Small intestine (tissue), 7 donors: ENCODE measurements around the gene CEP104. TPM values are rescaled to one million over a fixed set of nuclear protein-coding genes. Genes with fewer than 3 reads are reported as not detected.

Experiments
- DNase-seq, 2 donors: peaks; one replicate each; pipeline versions ENCODE4 v3.0.0 to v3.0.0-alpha.2; 2013
- FAIRE-seq: peaks from 2 replicates; lab custom pipeline; 2012; peaks lifted over from hg19 to GRCh38; lab: Jason Lieb, UNC
- H3K27ac ChIP-seq, 3 donors: one replicate each; pipeline ENCODE4 v1.5.1; 2013; ENCODE audit warnings: low read length in 2 of 3, mild to moderate bottlenecking in 2 of 3, control low read depth in 1 of 3, inconsistent platforms in 1 of 3, low read depth in 1 of 3, moderate library complexity in 1 of 3
- H3K27me3 ChIP-seq, 3 donors: one replicate each; pipeline ENCODE4 v1.6.1; 2013; ENCODE audit warnings: low read length in 3 of 3, inconsistent platforms in 1 of 3; ENCODE audit not compliant: control insufficient read depth in 3 of 3, insufficient read depth in 3 of 3
- H3K36me3 ChIP-seq, 3 donors: one replicate each; pipeline ENCODE4 v1.6.1; 2013; ENCODE audit warnings: low read length in 3 of 3, inconsistent platforms in 1 of 3, low read depth in 1 of 3, mild to moderate bottlenecking in 1 of 3, moderate library complexity in 1 of 3; ENCODE audit not compliant: control insufficient read depth in 3 of 3, insufficient read depth in 2 of 3
- H3K4me1 ChIP-seq, 3 donors: one replicate each; pipeline ENCODE4 v1.6.1; 2013; ENCODE audit warnings: low read length in 2 of 3, inconsistent platforms in 1 of 3, low read depth in 1 of 3, mild to moderate bottlenecking in 1 of 3, moderate library complexity in 1 of 3; ENCODE audit not compliant: control insufficient read depth in 3 of 3, insufficient read depth in 2 of 3
- H3K4me3 ChIP-seq, 3 donors: one replicate each; pipeline ENCODE4 v1.5.1; 2013; ENCODE audit warnings: low read length in 3 of 3, control low read depth in 1 of 3, inconsistent platforms in 1 of 3, low read depth in 1 of 3, mild to moderate bottlenecking in 1 of 3, moderate library complexity in 1 of 3
- H3K9me3 ChIP-seq, 2 donors: one replicate each; pipeline ENCODE4 v1.6.1; 2013; ENCODE audit warnings: low read depth in 1 of 2, low read length in 1 of 2; ENCODE audit not compliant: control insufficient read depth in 2 of 2, insufficient read depth in 1 of 2
- WGBS, 3 donors: extraction: QIAGEN DNeasy Blood & Tissue Kit; methylation state at CpG; one replicate each; pipeline ENCODE4 v1.1.7; 2013; 5-methylcytosine and 5-hydroxymethylcytosine counted together
- polyA plus RNA-seq, 4 donors: library from polyadenylated mRNA; stranded (reverse) in 3 of 4; unstranded in 1 of 4; fragments of 200-250 nt in 3 of 4; fragments of 120-200 nt in 1 of 4; gene quantifications; one replicate each; pipeline versions ENCODE4 v1.2.1 to v1.2.3, GENCODE V29; 2013
- donor health status: healthy with polysubstance abuse.
- donor health status: control.
- donor health status: control.
- donor health status: Bipolar disorder and iron deficiency.
- donor health status: healthy.

Gene CEP104
- polyA plus RNA-seq, 4 donors: 8.7 to 26.4 (median 10.8) TPM

DNA sequence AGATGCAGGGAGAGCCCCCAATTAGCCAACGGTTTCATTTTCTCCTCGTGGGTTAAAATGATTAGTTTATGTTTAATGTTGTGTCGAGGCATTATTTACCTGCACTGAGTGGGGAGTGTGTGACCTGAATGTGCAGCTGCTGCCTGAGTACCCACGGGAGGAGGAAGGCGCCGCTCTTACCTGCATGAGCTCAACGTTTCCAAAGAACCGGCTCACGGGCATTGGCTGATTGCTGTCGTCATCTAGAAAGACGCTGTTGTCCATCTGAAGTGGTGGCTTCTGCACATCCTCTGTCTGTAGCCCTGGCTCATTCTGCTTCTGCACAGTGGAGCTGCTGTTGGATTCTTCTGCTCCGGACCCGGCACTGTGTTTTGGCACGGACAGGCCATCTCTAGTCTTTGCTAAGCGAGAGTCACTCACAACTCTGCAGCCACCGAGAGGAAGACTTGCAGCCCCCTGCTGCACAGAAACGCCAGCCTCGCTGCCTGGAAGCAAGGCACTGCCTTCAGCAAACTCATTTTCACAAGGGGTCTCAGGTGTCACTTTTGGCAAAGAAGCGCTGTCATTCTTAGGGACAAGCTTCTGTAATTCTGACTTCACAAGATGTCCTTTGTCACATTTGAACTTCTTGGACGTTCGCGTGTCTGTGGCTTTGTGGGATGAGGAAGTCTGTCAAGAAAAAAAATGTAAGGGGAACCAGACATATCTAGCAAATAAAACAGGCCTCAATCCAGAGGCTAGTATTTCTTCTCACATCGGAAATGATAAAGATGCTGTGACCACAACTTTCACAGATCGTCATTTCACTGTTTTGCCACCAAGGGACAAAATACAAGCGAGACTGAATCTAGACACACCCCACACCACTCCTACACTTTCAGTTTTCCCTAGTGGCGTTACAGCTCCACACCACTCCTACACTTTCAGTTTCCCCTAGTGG, 33.6 kb upstream of the CEP104 start:
- Histone ChIP-seq H3K9me3 (no peaks in the 10 kb centered on the region), H3K27me3 (no peaks in the 10 kb centered on the region), H3K36me3 (peaks cover 4 to 51% (median 10%) of the 10 kb centered on the region in 3 donors), H3K4me3 (no peak overlapping the region), H3K27ac (peak overlapping the region in 2 of 3 donors; percentile 47 to 67), H3K4me1 (no peaks in the 10 kb centered on the region)
- FAIRE-seq: no peak
- 63 to 67% (median 66%) methylated on average over 26 of the region's 26 CpGs for WGBS, 3 donors
- DNase-seq: peak in 1 of 2 donors; percentile 74

GRCh38 chr1:3889936-3890335, 32.9 kb upstream of the CEP104 start:
- FAIRE-seq (no peak), DNase-seq (no peak)
- H3K9me3 ChIP-seq: no peaks in the 10 kb centered on the region
- H3K36me3 ChIP-seq: peaks cover 4 to 48% (median 11%) of the 10 kb centered on the region in 3 donors
- no peaks in the 10 kb centered on the region for H3K27me3 ChIP-seq
- no peak overlapping the region for H3K4me3 ChIP-seq
- no peak overlapping the region for H3K27ac ChIP-seq
- H3K4me1 ChIP-seq: no peaks in the 10 kb centered on the region
- WGBS, 3 donors: 84 to 91% (median 88%) methylated on average over 14 of the region's 14 CpGs

GRCh38 chr1:3888301-3888700, 31.3 kb upstream of the CEP104 start:
- Histone ChIP-seq H3K4me3 (no peak overlapping the region), H3K9me3 (no peaks in the 10 kb centered on the region), H3K4me1 (no peaks in the 10 kb centered on the region), H3K27me3 (no peaks in the 10 kb centered on the region), H3K27ac (no peak overlapping the region), H3K36me3 (peaks cover 4 to 52% (median 13%) of the 10 kb centered on the region in 3 donors)
- FAIRE-seq (no peak), DNase-seq (no peak)
- 93 to 94% (median 93%) methylated on average over 15 of the region's 15 CpGs for WGBS, 3 donors

GRCh38 chr1:3886691-3887090, 29.7 kb upstream of the CEP104 start:
- no peak for DNase-seq
- FAIRE-seq: no peak
- no peaks in the 10 kb centered on the region for H3K27me3 ChIP-seq
- no peak overlapping the region for H3K4me3 ChIP-seq
- H3K4me1 ChIP-seq: no peaks in the 10 kb centered on the region
- peaks cover 4 to 52% (median 13%) of the 10 kb centered on the region in 3 donors for H3K36me3 ChIP-seq
- H3K27ac ChIP-seq: no peak overlapping the region
- no peaks in the 10 kb centered on the region for H3K9me3 ChIP-seq
- 90 to 96% (median 94%) methylated on average over 8 of the region's 8 CpGs for WGBS, 3 donors

DNA sequence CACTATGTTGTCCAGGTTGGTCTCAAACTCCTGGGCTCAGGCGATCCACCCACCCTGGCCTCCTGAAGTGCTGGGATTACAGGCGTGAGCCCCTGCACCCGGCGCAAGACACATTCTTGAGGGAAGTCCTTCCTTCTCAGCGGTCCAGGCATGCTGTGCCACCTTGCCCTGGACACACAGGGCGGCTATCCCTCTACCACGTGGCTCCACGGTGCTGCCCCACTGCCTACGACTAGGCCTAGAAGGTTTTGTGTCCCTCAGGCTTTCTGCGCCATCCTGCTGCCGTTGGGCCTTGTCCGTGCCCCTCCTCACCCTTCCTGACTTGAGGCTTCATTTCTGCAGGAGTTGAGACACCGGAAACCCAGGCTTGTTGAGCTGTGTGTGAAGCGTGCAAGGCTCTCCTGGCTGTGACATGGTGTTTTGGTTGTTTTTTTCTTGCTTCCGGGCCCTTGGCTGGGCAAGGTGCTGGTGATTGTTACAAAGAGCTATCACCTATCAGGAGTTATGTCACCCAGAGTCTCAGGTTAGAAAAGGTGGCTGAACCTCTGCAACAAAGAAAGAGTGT, 29.2 kb upstream of the CEP104 start:
- Histone ChIP-seq H3K4me1 (no peaks in the 10 kb centered on the region), H3K4me3 (no peak overlapping the region), H3K9me3 (no peaks in the 10 kb centered on the region), H3K27me3 (no peaks in the 10 kb centered on the region), H3K27ac (no peak overlapping the region), H3K36me3 (peaks cover 4 to 49% (median 13%) of the 10 kb centered on the region in 3 donors)
- no peak for FAIRE-seq
- 90 to 92% (median 91%) methylated on average over 15 of the region's 15 CpGs for WGBS, 3 donors
- DNase-seq: no peak

GRCh38 chr1:3885611-3886010, 28.6 kb upstream of the CEP104 start:
- 87 to 95% (median 90%) methylated on average over 7 of the region's 7 CpGs for WGBS, 3 donors
- no peaks in the 10 kb centered on the region for H3K4me1 ChIP-seq
- peaks cover 4 to 53% (median 13%) of the 10 kb centered on the region in 3 donors for H3K36me3 ChIP-seq
- FAIRE-seq (no peak), DNase-seq (no peak)
- H3K27ac ChIP-seq: no peak overlapping the region
- H3K27me3 ChIP-seq: no peaks in the 10 kb centered on the region
- no peak overlapping the region for H3K4me3 ChIP-seq
- H3K9me3 ChIP-seq: no peaks in the 10 kb centered on the region

DNA sequence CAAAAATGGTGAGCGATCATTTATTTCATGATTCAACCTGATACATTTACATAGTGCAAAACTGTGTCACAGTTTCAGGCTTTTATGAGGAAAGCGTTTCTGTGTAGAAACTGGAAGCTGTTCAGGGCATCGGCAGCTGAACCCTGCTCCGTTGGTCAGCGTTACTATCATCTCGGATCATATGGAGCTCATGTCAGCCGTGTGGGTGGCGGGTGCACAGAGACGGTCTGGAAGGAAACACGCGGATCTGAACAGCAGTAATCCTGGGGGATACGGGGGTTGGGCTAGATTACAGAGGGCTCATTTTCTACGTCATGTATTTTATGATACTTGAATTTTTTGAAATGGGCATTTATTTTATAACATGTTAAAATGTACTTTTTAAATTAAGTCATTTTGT, 28.0 kb upstream of the CEP104 start:
- 89 to 94% (median 93%) methylated on average over 13 of the region's 13 CpGs for WGBS, 3 donors
- Histone ChIP-seq H3K9me3 (no peaks in the 10 kb centered on the region), H3K4me3 (no peak overlapping the region), H3K27me3 (no peaks in the 10 kb centered on the region), H3K4me1 (no peaks in the 10 kb centered on the region), H3K27ac (no peak overlapping the region), H3K36me3 (peaks cover 4 to 52% (median 9%) of the 10 kb centered on the region in 3 donors)
- DNase-seq: no peak
- no peak for FAIRE-seq

- FAIRE-seq (no peak), DNase-seq (no peak)
- no peak overlapping the region for H3K27ac ChIP-seq
- peaks cover 2 to 55% (median 9%) of the 10 kb centered on the region in 3 donors for H3K36me3 ChIP-seq
- no peak overlapping the region for H3K4me3 ChIP-seq
- WGBS, 3 donors: 93 to 94% (median 94%) methylated on average over 18 of the region's 18 CpGs
- no peaks in the 10 kb centered on the region for H3K27me3 ChIP-seq
- H3K9me3 ChIP-seq: peaks cover 0 to 11% of the 10 kb centered on the region in 2 donors
- H3K4me1 ChIP-seq: no peaks in the 10 kb centered on the region
Measured at GRCh38 chr1:3883194-3883925, 26.3 kb upstream of the CEP104 start.
